ENCODE results near the gene PGF. TPM values are rescaled to one million over a fixed set of nuclear protein-coding genes. Genes with fewer than 3 reads are reported as not detected.
A peak's percentile ranks its signal among the peaks of the same experiment; 100 is the strongest.

PGF gene
- total RNA-seq, 1 donor from 2014 or later, result 4.7 TPM

DNA sequence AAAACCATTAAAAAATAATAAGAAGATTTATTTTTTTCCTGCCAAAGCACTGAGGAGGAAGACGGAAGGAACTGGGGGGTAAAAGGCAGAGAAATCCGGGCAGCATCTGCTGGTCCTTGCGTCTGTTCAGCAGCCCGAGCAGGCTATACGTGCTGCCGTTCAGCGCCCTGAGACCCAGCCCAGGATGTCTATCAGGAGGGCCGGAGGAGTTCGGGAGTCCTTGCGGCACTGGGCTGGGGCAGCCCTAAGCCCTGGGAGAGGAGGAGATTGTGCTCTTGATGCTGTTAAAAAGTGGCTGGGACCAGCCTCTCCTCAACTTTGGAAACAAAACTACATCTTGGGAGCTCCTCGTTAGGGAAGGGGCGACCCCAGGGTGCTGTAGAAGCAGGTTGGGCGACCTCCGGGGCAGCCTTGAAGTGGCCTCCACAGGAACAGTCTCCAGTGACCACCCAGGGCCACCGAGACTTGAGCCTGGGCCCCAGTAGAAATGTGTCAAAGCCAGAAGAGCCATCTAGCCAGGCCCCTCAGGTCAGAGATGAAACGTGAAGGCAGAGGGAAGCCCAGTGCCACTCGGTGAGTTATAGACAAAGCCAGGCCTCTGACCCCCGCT is 14.3 kb downstream of the PGF start:
- Histone ChIP-seq H3K9me3 (no peaks in the 10 kb centered on the region), H3K4me1 (peaks cover 42% of the 10 kb centered on the region), H3K36me3 (no peaks in the 10 kb centered on the region), H3K4me3 (no peak overlapping the region), H3K27me3 (no peaks in the 10 kb centered on the region), H3K27ac (peak overlapping the region; percentile 87)
- no peak for ATAC-seq
- no peak for DNase-seq
- TF ChIP-seq, protein P1, sequence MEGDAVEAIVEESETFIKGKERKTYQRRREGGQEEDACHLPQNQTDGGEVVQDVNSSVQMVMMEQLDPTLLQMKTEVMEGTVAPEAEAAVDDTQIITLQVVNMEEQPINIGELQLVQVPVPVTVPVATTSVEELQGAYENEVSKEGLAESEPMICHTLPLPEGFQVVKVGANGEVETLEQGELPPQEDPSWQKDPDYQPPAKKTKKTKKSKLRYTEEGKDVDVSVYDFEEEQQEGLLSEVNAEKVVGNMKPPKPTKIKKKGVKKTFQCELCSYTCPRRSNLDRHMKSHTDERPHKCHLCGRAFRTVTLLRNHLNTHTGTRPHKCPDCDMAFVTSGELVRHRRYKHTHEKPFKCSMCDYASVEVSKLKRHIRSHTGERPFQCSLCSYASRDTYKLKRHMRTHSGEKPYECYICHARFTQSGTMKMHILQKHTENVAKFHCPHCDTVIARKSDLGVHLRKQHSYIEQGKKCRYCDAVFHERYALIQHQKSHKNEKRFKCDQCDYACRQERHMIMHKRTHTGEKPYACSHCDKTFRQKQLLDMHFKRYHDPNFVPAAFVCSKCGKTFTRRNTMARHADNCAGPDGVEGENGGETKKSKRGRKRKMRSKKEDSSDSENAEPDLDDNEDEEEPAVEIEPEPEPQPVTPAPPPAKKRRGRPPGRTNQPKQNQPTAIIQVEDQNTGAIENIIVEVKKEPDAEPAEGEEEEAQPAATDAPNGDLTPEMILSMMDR (IDR thresholded peaks at IDR 0.05), result no peak
- intact Hi-C loops (cut with DNase I), result loop anchor here (10.0 kb wide), 1 partner anchor 144 kb away; no protein-coding TSS in a partner anchor

DNA sequence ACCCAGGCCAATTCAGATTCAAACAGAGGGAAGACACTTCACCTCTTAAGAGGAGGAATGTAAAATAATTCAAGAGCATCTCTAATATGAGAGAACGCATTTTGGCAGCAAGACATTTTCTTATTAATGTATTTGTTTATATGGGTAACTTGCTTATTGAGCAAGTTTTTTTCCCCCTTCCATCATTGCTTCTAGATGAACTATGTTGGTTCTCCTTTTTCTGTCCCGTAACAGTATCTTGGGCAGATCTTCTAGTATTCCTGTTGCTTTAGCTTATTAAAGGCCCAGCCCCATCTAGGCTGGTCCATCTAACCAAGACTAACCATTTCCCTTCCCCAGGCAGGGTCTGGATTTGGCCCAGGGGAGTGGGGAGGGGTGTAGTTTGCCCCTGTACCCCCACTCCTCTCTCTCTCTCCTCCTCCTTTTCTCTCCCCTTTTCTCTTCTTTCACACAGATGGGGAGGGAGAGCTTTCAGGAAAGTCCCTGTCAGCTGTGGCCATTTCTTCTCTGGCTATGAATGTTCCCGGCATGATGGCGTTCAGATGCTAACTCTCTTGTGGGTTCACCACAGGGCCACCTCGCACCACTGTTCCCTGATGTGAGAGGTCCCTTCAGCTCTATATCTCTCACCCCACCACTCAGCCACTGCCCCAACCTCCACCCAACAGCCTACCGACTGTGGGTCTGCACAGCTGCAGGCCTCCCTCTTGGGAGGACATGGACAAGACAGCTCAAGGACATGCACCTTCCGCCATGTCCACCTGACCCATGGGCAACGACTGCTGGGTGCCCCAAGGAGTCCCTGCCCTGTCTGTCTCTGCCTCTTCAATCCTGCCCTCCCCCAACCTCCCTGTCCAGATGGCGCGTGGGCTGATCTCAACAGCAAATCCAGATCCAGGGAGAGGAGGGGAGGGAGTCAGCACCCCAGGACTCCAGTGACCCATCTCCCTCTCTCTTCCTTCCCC is 16.6 kb downstream of the PGF start:
- DNase-seq, result no peak
- Histone ChIP-seq H3K36me3 (no peaks in the 10 kb centered on the region), H3K4me1 (peaks cover 53% of the 10 kb centered on the region), H3K27ac (peak overlapping the region; percentile 87), H3K27me3 (no peaks in the 10 kb centered on the region), H3K4me3 (no peak overlapping the region), H3K9me3 (no peaks in the 10 kb centered on the region)
- ATAC-seq, result no peak
- TF ChIP-seq, protein P1 (IDR thresholded peaks at IDR 0.05), result no peak
- intact Hi-C loops (cut with DNase I), result no loop called here

DNA sequence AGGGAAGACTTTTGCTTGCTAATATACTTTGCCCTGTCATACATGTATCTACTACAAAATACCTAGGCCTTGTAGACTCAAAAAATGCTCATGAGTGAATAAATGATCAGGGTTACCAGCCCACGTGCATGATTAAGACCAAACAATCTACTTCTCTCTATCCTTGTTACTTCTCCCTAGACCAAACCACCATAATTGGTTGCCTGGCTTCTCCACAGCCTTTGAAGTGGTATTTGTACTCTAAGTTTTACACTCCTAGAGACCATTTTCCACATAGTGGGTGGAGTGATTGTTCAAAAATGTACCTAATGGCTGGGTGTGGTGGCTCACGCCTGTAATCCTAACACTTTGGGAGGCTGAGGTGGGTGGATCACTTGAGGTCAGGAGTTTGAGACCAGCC is 18.2 kb downstream of the PGF start:
- Histone ChIP-seq H3K4me1 (peaks cover 58% of the 10 kb centered on the region), H3K27ac (no peak overlapping the region), H3K9me3 (no peaks in the 10 kb centered on the region), H3K27me3 (no peaks in the 10 kb centered on the region), H3K36me3 (no peaks in the 10 kb centered on the region), H3K4me3 (no peak overlapping the region)
- TF ChIP-seq, protein P1 (IDR thresholded peaks at IDR 0.05), result no peak
- intact Hi-C loops (cut with DNase I), result no loop called here
- DNase-seq (no peak), ATAC-seq (no peak)

DNA sequence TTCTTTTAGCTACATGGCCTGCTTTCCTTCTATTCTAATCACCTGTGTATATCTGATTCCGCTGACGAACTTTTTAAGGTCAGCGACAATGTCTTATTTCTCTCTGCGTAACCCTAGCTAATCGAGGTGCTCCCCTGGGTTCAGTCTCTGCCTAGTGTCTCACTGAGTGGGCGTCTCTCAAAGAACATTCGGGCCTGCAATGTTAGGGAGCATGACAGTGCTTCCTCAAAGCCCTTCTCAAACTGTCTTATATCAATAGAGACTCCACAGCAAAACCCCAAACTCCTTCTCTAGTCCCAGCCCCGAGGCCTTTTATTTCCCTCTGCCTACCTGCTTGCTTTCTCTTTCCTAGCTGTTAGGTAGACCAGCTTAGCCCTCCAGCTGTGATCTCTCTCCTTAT is 18.7 kb downstream of the PGF start:
- Histone ChIP-seq H3K4me1 (peaks cover 53% of the 10 kb centered on the region), H3K27ac (no peak overlapping the region), H3K9me3 (no peaks in the 10 kb centered on the region), H3K4me3 (no peak overlapping the region), H3K27me3 (no peaks in the 10 kb centered on the region), H3K36me3 (no peaks in the 10 kb centered on the region)
- DNase-seq, result no peak
- intact Hi-C loops (cut with DNase I), result no loop called here
- TF ChIP-seq, protein P1 (IDR thresholded peaks at IDR 0.05), result no peak
- ATAC-seq, result peak; percentile 8

DNA sequence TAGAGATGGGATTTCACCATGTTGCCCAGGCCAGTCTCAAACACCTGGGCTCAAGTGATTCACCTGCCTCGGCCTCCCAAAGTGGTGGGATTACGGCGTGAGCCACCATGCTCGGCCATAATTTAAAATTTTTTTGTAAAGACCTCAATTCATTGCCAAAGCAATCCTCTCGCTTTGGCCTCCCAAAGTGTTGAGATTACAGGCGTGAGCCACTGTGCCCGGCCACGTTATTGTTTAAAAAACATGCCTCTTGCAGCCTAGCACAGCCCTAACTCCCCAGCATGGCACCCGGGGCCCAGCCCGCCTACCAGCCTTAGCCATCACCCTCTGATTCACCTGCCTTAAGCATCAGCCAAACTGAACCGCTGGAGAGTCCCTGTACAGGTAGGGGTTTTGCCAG is 19.2 kb downstream of the PGF start:
- Histone ChIP-seq H3K9me3 (no peaks in the 10 kb centered on the region), H3K4me3 (no peak overlapping the region), H3K36me3 (no peaks in the 10 kb centered on the region), H3K27ac (no peak overlapping the region), H3K4me1 (peaks cover 48% of the 10 kb centered on the region), H3K27me3 (no peaks in the 10 kb centered on the region)
- intact Hi-C loops (cut with DNase I), result no loop called here
- TF ChIP-seq, protein P1 (IDR thresholded peaks at IDR 0.05), result no peak
- no peak for ATAC-seq
- no peak for DNase-seq

Measured in upper lobe of right lung (tissue), 1 donor.